Activated T-cell treated with anti-CD3 and anti-CD28 coated beads, Interleukin-2, amount 50 U/mL, for 72 hours (primary cell): ENCODE results near the gene CRHR1. TPM values are rescaled to one million over a fixed set of nuclear protein-coding genes. Genes with fewer than 3 reads are reported as not detected.
"Not testable (repeated sequence)": the region's sequence is repeated elsewhere in the genome, so short reads cannot be mapped to it uniquely, and the experiment has no call there.

Experiments used
- ATAC-seq, 2 donors: fragments of 150-1000 bp; cut with Tn5 transposase; replicated peaks in 1 of 2; 2 replicates each; pipeline ENCODE4 v1.10.0; 2021; ENCODE audit warnings: moderate library complexity in 2 of 2, mild to moderate bottlenecking in 1 of 2
- DNase-seq, 2 donors: peaks; one replicate each; pipeline ENCODE4 v3.0.0; 2021 to 2022; ENCODE audit warnings: mixed read lengths in 1 of 2
- H3K27ac Mint-ChIP-seq: one replicate; pipeline ENCODE4 v1.8.0; 2022; ENCODE audit warnings: mild to moderate bottlenecking, moderate library complexity, mixed read lengths
- H3K27me3 Mint-ChIP-seq: one replicate; pipeline ENCODE4 v1.8.0; 2022; ENCODE audit warnings: low read depth, mixed read lengths
- H3K36me3 Mint-ChIP-seq, 2 donors: one replicate each; pipeline ENCODE4 v1.8.0; 2022; ENCODE audit warnings: mixed read lengths in 2 of 2, mild to moderate bottlenecking in 1 of 2; ENCODE audit not compliant: insufficient read depth in 2 of 2
- H3K4me1 Mint-ChIP-seq: one replicate; pipeline ENCODE4 v1.8.0; 2022; ENCODE audit warnings: low read depth, mixed read lengths
- H3K4me3 Mint-ChIP-seq, 2 donors: one replicate each; pipeline ENCODE4 v1.8.0; 2022; ENCODE audit warnings: mild to moderate bottlenecking in 2 of 2, mixed read lengths in 2 of 2, moderate library complexity in 2 of 2
- H3K9me3 Mint-ChIP-seq, 2 donors: one replicate each; pipeline ENCODE4 v1.8.0; 2022; ENCODE audit warnings: mixed read lengths in 2 of 2
- total RNA-seq, 2 donors: library from RNA; stranded (reverse); gene quantifications; one replicate each; pipeline ENCODE4 v1.2.3, GENCODE V29; 2022

CRHR1 gene
- not detected for total RNA-seq

DNA sequence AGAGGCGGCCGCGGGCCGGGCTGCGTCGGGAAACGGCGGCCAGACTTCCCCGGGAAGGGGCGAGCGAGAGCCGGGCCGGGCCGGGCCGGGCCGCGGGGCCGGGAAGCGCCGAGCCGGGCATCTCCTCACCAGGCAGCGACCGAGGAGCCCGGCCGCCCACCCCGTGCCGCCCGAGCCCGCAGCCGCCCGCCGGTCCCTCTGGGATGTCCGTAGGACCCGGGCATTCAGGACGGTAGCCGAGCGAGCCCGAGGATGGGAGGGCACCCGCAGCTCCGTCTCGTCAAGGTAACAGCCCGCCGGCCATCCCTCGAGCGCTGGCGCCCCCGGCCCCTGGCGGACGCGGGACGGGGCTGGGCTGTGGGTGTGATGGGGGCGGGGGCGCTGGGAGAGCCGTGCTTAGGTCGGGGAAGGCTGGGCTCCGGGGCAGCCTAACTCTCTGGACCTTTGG lies at the start of gene CRHR1:
Gene CRHR1 (plus strand): TSS at position 28 of the 448 bp plus-strand sequence. CDS start 225 bp downstream, at position 253.
- Mint-ChIP-seq H3K36me3 (no peaks in the 10 kb centered on the region), H3K27ac (no peak within 1 kb of the TSS), H3K9me3 (no peaks in the 10 kb centered on the region), H3K27me3 (peaks cover 71% of the 10 kb centered on the region), H3K4me1 (no peaks in the 10 kb centered on the region), H3K4me3 (peak within 1 kb of the TSS; percentile 84 to 86)
- ATAC-seq (peak; percentile 14 to 17), DNase-seq (peak; percentile 6 to 15)

DNA sequence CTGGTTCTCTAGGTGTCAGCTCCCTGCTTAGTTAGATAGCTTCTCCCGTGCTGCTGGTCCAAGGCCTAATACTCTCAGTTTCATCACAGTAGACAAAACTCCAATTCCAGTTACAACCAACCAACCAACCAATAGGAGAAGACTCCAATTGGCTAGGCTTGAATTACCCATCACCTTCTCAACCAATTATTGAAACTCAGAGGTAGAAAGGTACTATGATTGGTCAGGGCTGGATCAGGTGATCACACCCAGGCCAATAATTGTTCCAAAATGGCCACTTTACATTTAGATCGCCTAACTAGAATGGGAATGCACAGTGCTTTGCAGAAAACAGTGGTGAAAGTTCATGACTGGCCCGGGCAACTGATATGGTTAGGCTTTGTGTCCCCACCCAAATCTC lies 49.5 kb upstream of the CRHR1 start:
- Mint-ChIP-seq H3K9me3 (peaks cover 3 to 8% of the 10 kb centered on the region in 2 donors), H3K27me3 (peaks cover 40% of the 10 kb centered on the region), H3K4me3 (no peak overlapping the region), H3K4me1 (no peaks in the 10 kb centered on the region), H3K27ac (no peak overlapping the region), H3K36me3 (no peaks in the 10 kb centered on the region)
- ATAC-seq (no peak), DNase-seq (no peak)

DNA sequence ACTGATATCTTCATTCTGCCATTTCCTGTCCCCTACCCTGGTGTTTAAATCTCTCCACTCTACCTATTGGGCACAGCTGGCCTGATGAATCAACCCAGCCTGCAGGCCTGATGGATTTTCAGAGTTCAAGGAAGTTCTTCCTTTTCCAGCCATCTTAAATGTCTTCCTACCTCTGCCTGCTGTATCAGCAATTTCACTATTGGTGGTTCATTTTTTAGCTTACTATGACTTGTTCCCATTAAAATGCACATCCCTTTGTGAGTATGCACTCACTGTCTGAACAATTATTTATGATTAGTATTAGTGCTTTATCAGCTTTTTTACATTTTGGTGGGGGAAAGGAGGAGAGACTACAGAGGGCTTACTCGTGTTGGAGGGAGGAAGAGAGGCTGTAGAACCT lies 48.6 kb upstream of the CRHR1 start:
- DNase-seq, result no peak
- Mint-ChIP-seq H3K27ac (no peak overlapping the region), H3K4me3 (no peak overlapping the region), H3K4me1 (no peaks in the 10 kb centered on the region), H3K9me3 (peaks cover 3 to 8% of the 10 kb centered on the region in 2 donors), H3K27me3 (peaks cover 31% of the 10 kb centered on the region), H3K36me3 (no peaks in the 10 kb centered on the region)
- ATAC-seq, result no peak

DNA sequence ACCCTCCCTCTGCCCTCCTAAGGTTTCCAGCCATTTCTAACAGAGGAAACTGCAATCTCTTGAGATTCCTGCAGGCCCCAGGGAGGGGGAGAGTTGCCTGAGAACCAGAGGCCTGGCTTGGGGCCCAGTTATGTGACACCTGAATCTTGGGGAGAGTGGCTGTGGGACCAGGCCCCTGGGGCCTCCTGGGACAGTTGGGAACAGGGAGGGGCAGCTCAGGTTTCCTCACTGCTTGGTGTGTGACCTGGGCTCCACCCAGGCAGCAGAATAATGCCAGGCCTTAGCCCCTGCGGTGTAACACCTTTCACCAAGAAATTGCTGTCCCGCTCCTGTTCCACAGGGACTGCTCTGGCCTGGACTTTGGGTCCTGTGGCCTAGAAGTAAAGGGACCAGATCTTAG lies 44.3 kb upstream of the CRHR1 start:
- H3K27ac Mint-ChIP-seq, result no peak overlapping the region
- H3K4me1 Mint-ChIP-seq, result no peaks in the 10 kb centered on the region
- peaks cover 43% of the 10 kb centered on the region for H3K27me3 Mint-ChIP-seq
- ATAC-seq, result no peak
- H3K4me3 Mint-ChIP-seq, result no peak overlapping the region
- no peak for DNase-seq
- H3K36me3 Mint-ChIP-seq, result no peaks in the 10 kb centered on the region
- H3K9me3 Mint-ChIP-seq, result peaks cover 1% of the 10 kb centered on the region in 2 donors

GRCh38 chr17:45740553-45741330 lies 43.4 kb upstream of the CRHR1 start:
- Mint-ChIP-seq H3K9me3 (no peaks in the 10 kb centered on the region), H3K36me3 (no peaks in the 10 kb centered on the region), H3K4me3 (peak overlapping the region in 1 of 2 donors; percentile 60), H3K4me1 (no peaks in the 10 kb centered on the region), H3K27me3 (peaks cover 41% of the 10 kb centered on the region), H3K27ac (no peak overlapping the region)
- peak; percentile 25 to 49 for DNase-seq
- peak; percentile 81 to 84 for ATAC-seq

DNA sequence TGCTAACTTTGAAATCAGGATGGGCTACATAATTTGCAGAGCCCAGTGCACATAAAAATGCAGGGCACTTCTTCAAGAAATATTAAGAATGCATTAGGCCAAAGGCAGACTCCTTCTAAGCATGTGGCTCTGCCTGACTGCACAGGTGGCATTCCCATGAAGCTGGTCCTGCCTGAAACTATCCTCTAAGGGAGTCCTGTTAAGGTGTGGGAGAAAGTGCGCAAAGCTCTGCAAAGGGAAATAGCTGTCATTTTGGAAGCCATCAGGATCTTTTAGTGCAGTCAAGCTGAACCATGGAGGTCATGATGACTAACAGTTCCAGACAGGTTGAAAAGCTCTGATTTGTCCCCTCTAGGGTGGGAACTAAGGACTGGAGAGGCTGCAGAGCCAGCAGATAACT lies 41.9 kb upstream of the CRHR1 start:
- Mint-ChIP-seq H3K36me3 (no peaks in the 10 kb centered on the region), H3K27ac (no peak overlapping the region), H3K4me1 (no peaks in the 10 kb centered on the region), H3K27me3 (peaks cover 29% of the 10 kb centered on the region), H3K9me3 (no peaks in the 10 kb centered on the region), H3K4me3 (no peak overlapping the region)
- no peak for ATAC-seq
- DNase-seq, result no peak

DNA sequence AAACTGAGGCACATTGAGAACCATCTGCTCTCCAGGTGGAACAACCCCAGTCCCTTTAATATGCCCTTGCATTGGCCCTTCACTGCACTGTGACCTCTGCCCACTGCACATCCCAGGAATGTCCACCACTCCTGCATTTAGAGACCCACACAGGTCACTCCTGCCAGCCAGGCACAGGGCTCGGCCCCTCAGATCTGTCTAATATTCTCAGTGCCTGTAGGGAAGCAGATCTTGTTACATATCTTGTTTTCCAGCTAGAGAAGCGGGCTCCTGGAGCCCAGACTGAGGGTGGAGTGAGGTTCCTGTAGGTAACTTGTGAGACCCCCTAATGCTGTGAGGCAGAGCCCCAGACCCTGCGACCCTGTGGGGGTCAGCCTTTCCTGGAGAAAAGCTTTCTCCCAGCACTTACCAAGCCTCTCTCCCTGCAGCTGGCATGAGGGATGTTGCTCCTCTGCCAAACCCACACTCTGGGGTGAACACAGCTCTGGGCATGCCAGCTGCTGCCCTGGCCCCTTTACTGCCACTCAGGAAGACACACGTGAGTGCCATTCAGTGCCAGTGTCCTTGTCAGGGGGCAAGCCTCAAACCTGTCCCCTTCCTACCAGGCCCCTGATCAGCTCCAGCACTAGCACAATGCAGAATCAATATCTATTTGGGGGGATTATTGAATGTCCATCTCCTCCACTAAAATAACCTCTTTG lies 40.3 kb upstream of the CRHR1 start:
- H3K4me3 Mint-ChIP-seq, result no peak overlapping the region
- peaks cover 20% of the 10 kb centered on the region for H3K27me3 Mint-ChIP-seq
- H3K27ac Mint-ChIP-seq, result no peak overlapping the region
- DNase-seq (no peak), ATAC-seq (no peak)
- H3K9me3 Mint-ChIP-seq, result no peaks in the 10 kb centered on the region
- no peaks in the 10 kb centered on the region for H3K36me3 Mint-ChIP-seq
- no peaks in the 10 kb centered on the region for H3K4me1 Mint-ChIP-seq

GRCh38 chr17:45744826-45745225 lies 39.3 kb upstream of the CRHR1 start:
- not testable (repeated sequence) for ATAC-seq, H3K9me3 Mint-ChIP-seq, H3K36me3 Mint-ChIP-seq, H3K4me1 Mint-ChIP-seq, H3K4me3 Mint-ChIP-seq, DNase-seq, H3K27ac Mint-ChIP-seq
- peaks cover 25% of the 10 kb centered on the region for H3K27me3 Mint-ChIP-seq

DNA sequence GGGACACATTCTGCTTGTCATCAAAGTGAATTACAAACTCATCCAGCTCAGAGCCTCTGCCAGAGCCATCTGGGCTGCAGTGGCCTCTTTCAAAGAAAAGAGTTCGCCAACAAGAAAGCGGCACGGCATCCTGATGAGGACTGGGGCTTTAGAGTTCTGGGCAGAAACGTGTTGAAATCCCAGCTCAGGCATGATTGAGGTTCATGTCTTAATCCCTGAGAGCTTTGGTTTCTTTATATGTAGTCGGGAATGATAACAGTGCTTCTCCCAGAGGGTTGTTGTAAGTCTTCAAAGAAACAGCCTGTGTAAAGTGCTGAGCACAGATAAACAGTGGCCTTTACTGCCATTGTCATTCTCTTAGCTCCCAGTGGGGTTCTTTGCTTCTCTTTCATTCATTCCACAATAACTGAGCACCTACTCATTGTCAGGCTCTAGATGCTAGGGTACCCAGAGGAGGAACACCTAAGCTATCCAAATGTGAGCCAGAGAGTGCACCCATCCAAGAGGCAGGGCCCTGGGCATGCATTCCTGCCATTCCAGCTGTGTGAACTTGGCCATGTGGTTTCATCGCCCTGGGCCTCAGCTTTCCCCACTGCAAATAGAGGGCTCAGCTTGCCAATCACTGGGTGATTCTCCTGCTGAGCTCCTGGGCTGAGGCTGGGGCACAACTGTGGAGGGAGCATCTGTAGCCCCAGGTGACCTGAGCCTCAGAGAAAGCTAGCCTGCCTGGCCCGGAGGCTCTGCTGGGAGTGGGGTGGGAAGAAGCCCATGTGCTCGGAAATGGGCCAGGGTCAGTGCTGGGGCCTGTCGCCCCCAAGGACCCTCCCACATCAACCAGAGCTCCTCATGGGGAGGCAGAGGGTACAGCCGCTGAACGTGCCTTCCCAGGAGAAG lies 38.3 kb upstream of the CRHR1 start:
- Mint-ChIP-seq H3K36me3 (no peaks in the 10 kb centered on the region), H3K4me3 (no peak overlapping the region), H3K27me3 (peaks cover 25% of the 10 kb centered on the region), H3K9me3 (no peaks in the 10 kb centered on the region), H3K4me1 (no peaks in the 10 kb centered on the region), H3K27ac (no peak overlapping the region)
- ATAC-seq (no peak), DNase-seq (no peak)

DNA sequence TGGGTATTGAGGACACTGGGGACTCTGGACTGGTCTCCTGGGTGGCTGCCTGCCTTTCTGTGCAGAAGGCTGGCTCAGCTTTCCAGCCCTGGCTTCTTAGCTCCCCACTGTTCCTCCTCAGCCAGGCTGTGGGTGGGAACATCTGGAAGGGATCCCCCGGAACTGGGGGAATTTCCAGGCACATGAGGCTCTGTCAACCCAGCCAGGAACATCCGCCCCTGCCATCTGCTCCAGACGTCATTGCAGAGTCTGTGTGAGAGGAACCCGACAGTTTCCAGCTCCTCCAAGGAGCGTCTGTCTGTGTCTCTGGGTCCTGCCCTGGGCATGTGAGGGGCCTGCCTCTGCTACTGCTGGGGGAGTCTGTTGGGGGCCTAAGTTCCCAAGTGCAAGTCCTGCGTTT lies 36.2 kb upstream of the CRHR1 start:
- no peaks in the 10 kb centered on the region for H3K9me3 Mint-ChIP-seq
- no peak overlapping the region for H3K4me3 Mint-ChIP-seq
- H3K4me1 Mint-ChIP-seq, result no peaks in the 10 kb centered on the region
- DNase-seq (no peak), ATAC-seq (no peak)
- no peak overlapping the region for H3K27ac Mint-ChIP-seq
- peaks cover 27% of the 10 kb centered on the region for H3K27me3 Mint-ChIP-seq
- no peaks in the 10 kb centered on the region for H3K36me3 Mint-ChIP-seq

DNA sequence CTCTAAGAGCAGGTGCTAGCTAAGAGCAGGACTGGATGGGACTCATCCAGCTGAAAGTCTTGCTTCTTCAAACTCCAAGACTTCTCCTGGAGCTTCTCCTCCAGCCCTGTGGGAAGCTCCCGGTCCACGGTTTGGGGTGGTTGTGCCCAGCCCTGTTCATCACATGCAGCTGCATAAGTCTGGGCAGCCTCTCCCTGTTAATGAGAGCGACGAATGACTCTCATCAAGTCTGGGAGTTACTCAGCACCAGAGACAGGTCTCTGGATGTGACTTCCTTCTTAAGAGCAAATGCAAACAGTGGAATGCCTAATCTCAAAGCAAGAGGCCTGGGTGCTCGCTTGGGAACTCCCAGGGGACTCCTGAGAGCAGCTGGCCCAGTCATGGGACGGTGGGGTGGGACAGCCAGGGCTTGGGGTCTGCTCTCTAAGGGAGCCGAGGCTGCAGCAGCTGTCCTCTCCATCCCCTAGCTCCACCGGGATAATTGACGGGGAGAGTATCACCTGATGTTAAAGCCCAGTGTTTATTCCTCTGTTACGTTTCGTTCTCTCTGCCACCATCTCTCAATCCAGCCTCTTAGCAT lies 35.3 kb upstream of the CRHR1 start:
- DNase-seq (no peak), ATAC-seq (no peak)
- Mint-ChIP-seq H3K4me3 (no peak overlapping the region), H3K27me3 (peaks cover 25% of the 10 kb centered on the region), H3K27ac (no peak overlapping the region), H3K36me3 (no peaks in the 10 kb centered on the region), H3K9me3 (no peaks in the 10 kb centered on the region), H3K4me1 (no peaks in the 10 kb centered on the region)

- Mint-ChIP-seq H3K27me3 (peaks cover 26% of the 10 kb centered on the region), H3K4me1 (no peaks in the 10 kb centered on the region)
These were observed 34.2 kb upstream of the CRHR1 start for GRCh38 chr17:45749831-45750335.

More at GRCh38 chr17:45749831-45750335, 34.2 kb upstream of the CRHR1 start:
- Mint-ChIP-seq H3K36me3 (no peaks in the 10 kb centered on the region), H3K27ac (no peak overlapping the region), H3K4me3 (no peak overlapping the region), H3K9me3 (no peaks in the 10 kb centered on the region)
- no peak for DNase-seq
- no peak for ATAC-seq
